Urothelium cell line (cell line): ENCODE results near the gene RPS6KB1.
"Not testable (repeated sequence)": the region's sequence is repeated elsewhere in the genome, so short reads cannot be mapped to it uniquely, and the experiment has no call there.

Source experiments
- DNase-seq: peaks from one replicate; pipeline ENCODE4 v3.0.0; 2011; ENCODE audit warnings: low spot score, mixed read lengths
- FAIRE-seq: peaks from 2 replicates; lab custom pipeline; 2011; peaks lifted over from hg19 to GRCh38; lab: Jason Lieb, UNC

RPS6KB1 gene

DNA sequence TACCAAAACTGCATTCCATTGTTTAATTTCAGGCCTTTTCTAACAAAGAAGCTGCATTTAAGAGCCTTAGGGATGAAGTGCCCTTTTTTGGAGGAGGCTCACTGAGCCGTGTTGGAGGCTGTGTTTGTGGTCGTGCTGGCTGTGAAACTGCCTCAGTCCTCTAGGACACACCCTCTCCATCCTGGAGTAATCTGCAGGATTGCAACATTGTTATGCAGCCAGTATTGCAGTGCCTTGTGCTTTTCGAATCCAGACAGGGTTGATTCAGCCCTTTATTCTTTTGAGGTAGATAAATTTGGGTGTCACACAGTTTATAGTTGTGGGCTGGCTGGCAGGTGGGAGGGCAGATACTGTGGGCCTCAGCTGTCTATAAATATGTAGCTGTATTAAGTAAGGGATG, 37.8 kb downstream of the RPS6KB1 start:
- not testable (repeated sequence) for DNase-seq, FAIRE-seq

DNA sequence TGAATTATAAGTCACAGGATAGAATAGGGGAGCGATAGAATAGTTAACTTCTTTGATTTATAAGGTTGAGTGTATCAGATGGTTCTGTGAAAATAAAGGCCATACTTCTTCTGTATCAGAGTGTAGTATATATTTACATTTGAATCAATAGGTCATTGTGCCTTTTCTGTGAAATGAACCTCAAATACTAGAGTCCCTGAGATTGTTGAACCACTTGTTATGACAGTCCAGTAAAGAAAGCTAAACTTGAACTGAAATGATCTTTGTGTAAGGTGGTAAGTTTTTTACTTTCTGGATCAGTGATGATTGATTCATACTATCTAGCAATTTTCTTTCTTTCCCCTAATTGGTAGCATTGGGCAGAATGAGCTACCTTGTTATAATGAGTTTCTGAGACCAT, 40.4 kb downstream of the RPS6KB1 start:
- not testable (repeated sequence) for DNase-seq, FAIRE-seq

DNA sequence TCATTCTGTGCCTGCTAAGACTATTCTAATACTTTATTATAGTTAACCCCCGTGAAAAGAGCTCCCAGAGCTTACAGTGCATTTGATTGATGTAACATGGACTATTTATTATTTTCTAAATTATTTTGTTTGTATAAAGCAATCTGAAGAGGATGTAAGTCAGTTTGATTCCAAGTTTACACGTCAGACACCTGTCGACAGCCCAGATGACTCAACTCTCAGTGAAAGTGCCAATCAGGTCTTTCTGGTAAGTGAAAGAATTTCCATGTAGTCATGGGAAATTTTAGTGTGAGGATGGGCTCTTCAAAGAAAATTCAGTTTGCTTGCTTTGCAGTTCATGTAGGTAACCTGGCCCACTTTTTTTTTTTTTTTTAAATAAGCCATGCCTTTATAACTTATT, 47.8 kb downstream of the RPS6KB1 start:
- not testable (repeated sequence) for DNase-seq, FAIRE-seq

DNA sequence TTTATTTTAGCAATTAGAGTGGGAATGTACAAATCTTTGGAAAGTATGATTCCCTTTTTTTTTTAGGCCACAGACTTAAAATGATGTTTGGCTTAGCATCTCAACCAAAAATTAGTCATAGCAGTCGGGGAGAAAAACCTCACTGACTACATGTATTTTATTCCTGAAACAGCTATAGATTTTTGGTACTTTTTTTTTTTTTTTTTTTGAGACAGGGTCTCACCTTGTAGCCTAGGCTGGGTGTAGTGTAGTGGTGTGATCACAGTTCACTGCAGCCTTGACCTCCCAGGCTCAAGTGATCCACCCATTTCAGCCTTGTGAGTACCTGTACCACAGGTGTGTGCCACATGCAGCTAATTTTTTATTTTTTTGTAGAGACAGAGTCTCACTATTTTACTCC, 48.2 kb downstream of the RPS6KB1 start:
- FAIRE-seq (no peak), DNase-seq (no peak)

DNA sequence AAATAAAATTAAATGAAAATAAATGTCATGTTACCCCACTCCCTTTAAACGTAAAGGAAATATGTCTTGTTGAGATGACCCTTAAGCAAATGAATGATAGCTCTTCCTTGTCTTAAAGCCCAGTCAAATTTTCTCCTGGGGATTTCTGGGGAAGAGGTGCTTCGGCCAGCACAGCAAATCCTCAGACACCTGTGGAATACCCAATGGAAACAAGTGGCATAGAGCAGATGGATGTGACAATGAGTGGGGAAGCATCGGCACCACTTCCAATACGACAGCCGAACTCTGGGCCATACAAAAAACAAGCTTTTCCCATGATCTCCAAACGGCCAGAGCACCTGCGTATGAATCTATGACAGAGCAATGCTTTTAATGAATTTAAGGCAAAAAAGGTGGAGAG, 53.5 kb downstream of the RPS6KB1 start:
- peak; percentile 37 for FAIRE-seq

DNA sequence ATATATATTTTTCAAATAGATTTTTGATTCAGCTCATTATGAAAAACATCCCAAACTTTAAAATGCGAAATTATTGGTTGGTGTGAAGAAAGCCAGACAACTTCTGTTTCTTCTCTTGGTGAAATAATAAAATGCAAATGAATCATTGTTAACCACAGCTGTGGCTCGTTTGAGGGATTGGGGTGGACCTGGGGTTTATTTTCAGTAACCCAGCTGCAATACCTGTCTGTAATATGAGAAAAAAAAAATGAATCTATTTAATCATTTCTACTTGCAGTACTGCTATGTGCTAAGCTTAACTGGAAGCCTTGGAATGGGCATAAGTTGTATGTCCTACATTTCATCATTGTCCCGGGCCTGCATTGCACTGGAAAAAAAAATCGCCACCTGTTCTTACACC, 54.4 kb downstream of the RPS6KB1 start:
- peak; percentile 5 for FAIRE-seq
- DNase-seq: not testable (repeated sequence)

More for the DNA sequence above, 53.5 kb downstream of the RPS6KB1 start:
- DNase-seq: not testable (repeated sequence)

DNA sequence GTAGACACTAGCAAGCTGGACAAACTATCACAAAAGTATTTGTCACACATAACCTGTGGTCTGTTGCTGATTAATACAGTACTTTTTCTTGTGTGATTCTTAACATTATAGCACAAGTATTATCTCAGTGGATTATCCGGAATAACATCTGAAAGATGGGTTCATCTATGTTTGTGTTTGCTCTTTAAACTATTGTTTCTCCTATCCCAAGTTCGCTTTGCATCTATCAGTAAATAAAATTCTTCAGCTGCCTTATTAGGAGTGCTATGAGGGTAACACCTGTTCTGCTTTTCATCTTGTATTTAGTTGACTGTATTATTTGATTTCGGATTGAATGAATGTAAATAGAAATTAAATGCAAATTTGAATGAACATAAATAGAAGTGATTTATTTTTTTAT, 57.1 kb downstream of the RPS6KB1 start:
- DNase-seq (no peak), FAIRE-seq (no peak)

DNA sequence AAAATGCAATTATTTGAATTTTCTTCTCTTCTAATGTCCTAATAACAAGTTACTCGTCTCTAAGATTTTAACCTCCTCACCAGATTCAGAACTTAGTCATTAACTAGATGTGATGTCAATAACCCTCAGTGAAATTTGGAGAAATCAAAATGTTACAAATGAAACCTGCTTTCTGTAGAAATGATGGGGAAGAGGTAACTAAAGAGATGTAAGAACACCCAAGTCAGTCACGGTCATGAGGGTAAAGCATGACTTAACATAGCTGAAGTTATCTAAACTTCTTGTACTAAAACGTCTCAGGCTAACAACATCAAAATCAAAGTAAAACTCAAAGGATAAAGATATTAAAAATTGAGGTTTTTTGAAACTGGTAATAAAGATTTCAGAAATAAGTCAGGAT, 61.9 kb downstream of the RPS6KB1 start:
- no peak for DNase-seq
- FAIRE-seq: no peak

DNA sequence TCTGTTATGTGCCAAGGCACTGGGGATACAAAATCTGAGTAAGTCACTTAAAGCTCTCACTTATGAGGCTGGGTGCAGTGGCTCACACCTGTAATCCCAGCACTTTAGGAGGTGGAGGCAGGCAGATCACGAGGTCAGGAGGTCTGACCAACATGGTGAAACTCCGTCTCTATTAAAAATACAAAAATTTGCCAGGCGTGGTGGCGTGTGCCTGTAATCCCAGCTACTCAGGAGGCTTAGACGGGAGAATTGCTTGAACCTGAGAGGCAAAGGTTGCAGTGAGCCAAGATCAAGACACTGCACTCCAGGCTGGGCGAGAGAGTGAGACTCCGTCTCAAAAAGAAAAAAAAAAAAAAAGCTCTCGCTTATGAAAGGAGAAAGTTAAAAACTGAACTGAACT, 66.7 kb downstream of the RPS6KB1 start:
- peak; percentile 9 for FAIRE-seq

DNA sequence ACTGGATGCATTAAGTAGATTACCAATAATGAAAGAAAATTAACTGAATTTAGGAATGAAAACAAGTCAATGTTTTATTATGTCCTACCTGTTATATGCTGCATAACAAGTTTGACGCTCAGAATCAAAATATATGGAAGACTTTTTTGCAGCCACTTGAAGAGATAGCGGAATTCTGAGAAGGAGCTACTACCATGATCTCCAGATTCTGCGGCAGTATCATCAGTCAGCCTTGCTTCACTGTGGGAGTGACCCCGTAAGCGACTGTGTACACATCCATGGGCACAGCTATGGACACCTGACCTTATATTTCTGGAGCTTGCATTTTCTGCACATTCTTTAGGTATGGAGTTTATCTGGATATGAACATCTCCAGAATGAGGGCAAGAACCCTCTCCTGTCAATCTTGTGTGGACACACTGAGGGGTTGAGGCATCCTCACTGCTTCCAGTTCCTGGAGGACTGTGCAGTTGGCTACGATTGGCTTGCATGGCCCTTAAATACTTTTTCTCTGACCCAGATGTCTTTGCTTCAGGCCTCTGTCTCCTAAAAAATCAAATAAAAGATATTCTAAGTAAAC, 69.9 kb downstream of the RPS6KB1 start:
- DNase-seq: no peak
- FAIRE-seq: peak; percentile 59

More for the DNA sequence above, 66.7 kb downstream of the RPS6KB1 start:
- DNase-seq: not testable (repeated sequence)

DNA sequence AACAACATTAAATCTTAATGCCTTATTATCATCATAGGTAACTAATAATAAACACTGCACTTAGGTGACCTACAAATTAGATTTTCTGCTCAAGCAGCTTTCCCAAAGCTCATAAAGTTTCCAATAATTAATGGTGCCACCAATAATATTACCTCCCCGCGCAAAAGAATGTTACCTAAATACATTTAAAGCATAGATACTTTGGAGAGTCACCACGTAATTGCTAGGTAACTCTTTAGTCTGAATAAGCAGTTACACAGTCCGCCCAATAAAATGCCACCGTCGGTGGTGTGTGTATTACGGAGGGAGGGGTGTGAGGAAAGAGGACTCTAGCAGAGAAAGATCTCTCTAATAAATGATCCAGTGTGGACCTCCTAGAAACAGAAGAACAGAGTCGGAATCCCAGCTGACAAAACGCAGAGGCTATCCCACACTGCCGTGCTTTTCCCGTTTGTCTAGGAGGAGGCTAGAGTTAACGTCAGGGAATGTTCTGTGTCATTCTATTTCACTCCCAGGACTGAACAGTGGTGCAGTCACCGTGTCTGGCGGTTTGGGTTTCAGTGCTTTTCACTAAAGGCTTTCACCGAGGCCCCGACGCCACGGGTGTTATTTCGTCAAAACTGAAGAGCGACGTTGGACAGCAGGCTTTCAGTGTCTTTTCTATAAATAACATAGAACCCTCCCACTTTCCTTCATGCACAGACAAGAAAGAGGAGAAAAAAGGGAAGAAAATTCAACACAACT, 71.0 kb downstream of the RPS6KB1 start:
- peak; percentile 85 for FAIRE-seq
- DNase-seq: peak; percentile 72

DNA sequence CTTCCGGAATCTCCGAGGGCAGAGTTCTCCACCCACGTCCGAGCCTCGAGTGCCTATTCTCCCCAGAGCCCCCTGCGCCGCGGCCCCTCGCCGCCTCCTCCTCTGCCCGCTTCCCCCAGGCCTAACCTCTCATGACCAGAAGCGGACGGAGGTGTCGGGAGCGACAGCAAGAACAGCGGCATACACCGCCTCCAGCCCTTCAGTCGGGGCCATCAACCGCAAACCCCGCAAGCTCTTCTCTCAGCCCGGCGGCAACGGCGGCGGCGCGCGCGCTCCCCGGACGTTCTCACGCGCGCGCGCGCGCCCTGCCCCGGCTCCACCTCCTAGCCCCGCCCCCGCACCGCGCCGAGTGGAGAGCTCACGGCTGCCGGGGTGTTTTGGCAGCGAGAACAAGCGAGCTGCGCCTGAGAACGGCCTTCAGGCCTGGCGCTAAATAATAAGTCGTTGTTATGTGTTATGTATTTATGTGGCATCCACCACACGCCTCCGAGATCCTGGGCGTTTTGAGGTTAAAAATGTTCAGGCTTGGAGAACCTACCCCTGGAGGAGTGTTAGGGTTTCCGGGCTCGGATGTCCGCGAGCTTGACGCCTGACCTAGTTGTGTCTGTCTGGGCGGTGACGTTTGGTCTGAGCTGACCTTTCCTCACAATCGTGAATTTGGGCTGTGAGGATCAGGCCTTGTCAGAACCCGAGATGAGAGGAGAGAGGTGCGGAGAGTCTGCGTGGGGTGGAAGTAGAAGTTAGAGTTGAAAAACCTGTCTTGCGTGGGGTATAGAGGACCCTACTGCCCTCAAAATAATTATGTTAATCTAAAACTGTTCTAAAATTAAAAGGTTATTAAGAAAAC, 71.8 kb downstream of the RPS6KB1 start, which contains the start of gene RNFT1:
RNFT1 (minus strand) TSS at position 259 of the 847 bp plus-strand sequence; CDS start at position 182, 77 bp downstream.
- DNase-seq (peak; percentile 99), FAIRE-seq (peak; percentile 94)

DNA sequence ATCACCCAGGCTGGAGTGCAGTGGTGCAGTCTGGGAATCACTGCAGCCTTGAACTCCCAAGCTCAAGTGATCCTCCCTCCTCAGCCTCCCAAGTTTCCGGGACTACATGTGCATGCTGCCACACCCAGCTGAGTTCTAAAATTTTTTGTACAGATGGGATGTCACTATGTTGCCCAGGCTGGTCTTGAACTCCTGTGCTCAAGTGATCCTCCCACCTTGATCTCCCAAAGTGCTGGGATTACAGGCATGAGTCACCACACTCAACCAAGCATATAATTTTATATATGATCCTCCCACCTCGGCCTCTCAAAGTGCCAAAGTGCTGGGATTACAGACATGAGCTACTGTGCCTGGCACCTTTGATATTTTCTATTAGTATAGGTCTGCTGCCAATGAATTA, 78.8 kb downstream of the RPS6KB1 start:
- FAIRE-seq, DNase-seq: not testable (repeated sequence)

DNA sequence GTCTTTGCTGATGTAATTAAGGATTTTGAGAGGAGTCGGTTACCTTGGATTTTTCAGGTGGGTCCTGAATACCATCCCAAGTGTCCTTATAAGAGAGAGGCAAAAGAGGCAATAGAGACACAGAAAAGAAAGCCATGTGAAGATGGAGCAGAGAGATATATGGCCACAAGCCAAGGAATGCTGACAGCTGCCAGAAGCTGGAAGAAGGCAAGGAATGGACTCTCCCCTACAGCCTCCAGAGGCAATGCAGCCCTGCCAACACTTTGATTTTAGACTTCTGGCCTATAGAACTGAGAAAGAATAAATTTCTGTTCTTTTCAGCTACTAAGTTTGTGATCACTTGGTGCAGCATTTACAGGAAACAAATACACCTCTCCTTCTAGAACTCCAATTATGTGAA, 79.9 kb downstream of the RPS6KB1 start:
- FAIRE-seq (no peak), DNase-seq (no peak)

DNA sequence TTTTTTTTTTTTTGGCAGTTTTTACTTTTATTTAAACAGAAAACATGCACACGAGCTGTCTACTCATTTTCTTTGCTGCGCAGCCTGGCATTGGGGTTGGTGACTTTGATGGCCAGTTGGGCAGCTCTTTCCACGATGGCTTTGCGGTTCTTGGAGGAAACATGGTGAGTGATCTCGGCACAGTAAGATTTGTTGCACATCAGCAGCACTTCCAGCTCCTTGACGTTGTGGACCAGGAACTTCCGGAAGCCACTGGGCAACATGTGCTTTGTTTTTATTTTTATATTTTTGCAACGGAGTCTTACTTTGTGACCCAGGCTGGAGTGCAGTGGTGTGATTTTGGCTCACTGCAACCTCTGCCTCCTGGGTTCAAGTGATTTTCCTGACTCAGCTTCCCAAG, 80.6 kb downstream of the RPS6KB1 start:
- DNase-seq, FAIRE-seq: not testable (repeated sequence)

DNA sequence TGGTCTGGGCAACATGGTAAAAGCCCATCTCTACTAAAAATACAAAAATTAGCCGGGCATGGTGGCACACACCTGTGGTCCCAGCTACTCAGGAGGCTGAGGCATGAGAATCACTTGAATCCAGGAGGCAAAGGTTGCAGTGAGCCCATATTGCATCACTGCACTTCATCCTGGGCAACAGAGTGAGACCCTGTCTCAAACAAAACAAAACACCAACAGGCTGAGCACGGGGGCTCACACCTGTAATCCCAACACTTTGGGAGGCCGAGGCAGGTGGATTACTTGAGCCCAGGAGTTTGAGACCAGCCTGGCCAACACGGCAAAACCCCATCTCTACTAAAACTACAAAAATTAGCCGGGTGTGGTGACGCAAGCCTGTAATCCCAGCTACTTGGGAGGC, 82.2 kb downstream of the RPS6KB1 start:
- not testable (repeated sequence) for FAIRE-seq, DNase-seq

DNA sequence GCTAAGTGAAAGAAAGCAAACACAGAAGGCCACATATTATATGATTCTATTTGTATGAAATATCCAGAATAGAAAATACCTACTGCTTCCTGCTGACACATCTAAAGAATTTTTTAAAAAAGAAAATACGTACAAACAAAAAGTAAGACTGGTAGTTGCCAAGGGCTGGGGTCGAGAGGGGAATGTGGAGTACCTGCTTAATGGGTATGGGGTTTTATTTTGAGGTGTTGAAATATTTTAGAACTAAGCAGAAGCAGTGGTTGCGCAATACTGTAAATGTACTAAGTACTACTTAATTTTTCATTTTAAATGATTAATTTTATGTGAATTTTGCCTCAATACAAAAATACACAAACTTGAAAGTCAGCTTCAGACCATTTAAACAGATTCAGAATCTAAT, 103.7 kb downstream of the RPS6KB1 start:
- not testable (repeated sequence) for DNase-seq, FAIRE-seq
